GM23338 (cell line): Measurements from ENCODE around the gene ELN. TPM values are rescaled to one million over a fixed set of nuclear protein-coding genes. Genes with fewer than 3 reads are reported as not detected.

ENCODE experiments used
- ATAC-seq: fragments of 200-7000 bp; cut with Tn5 transposase; 3 replicates; pipeline ENCODE4 v1.9.1; 2020
- DNase-seq: peaks from one replicate; pipeline ENCODE4 v3.0.0-alpha.2; 2015; ENCODE audit warnings: low spot score
- H2AFZ ChIP-seq: fragments of 200-600 bp; sonication (generic); 2 replicates; pipeline ENCODE4 v1.8.0; 2016; ENCODE audit warnings: antibody characterized with exemption, mild to moderate bottlenecking, moderate library complexity
- H3F3A ChIP-seq: fragments of 200-600 bp; sonication (generic); replicated peaks from 2 replicates; pipeline ENCODE4 v1.8.0; 2017; ENCODE audit warnings: antibody characterized with exemption, mixed run types, low read depth
- H3K27ac ChIP-seq: fragments of 200-600 bp; sonication (generic); 2 replicates; pipeline ENCODE4 v1.6.1; 2016; ENCODE audit warnings: low read depth
- H3K27me3 ChIP-seq: fragments of 200-600 bp; sonication (generic); 2 replicates; pipeline ENCODE4 v1.8.0; 2016; ENCODE audit warnings: mild to moderate bottlenecking, mixed run types, moderate library complexity; ENCODE audit not compliant: insufficient read depth
- H3K36me3 ChIP-seq: fragments of 200-600 bp; sonication (generic); 2 replicates; pipeline ENCODE4 v1.8.0; 2016; ENCODE audit warnings: mild to moderate bottlenecking; ENCODE audit not compliant: insufficient read depth
- H3K4me1 ChIP-seq: fragments of 200-600 bp; sonication (generic); 2 replicates; pipeline ENCODE4 v1.8.0; 2016; ENCODE audit warnings: mild to moderate bottlenecking, moderate library complexity; ENCODE audit not compliant: insufficient read depth
- H3K4me2 ChIP-seq: fragments of 200-600 bp; sonication (generic); 2 replicates; pipeline ENCODE4 v1.7.1; 2017; ENCODE audit warnings: mixed run types
- H3K4me3 ChIP-seq: fragments of 200-600 bp; sonication (generic); 2 replicates; pipeline ENCODE4 v1.6.1; 2016; ENCODE audit warnings: mixed run types
- H3K79me2 ChIP-seq: fragments of 200-600 bp; sonication (generic); replicated peaks from 2 replicates; pipeline ENCODE4 v1.8.0; 2017; ENCODE audit warnings: mild to moderate bottlenecking; ENCODE audit not compliant: insufficient read depth
- H3K9me2 ChIP-seq: fragments of 200-600 bp; sonication (generic); 2 replicates; pipeline ENCODE4 v1.8.0; 2017; ENCODE audit not compliant: insufficient read depth
- H4K20me1 ChIP-seq: fragments of 200-600 bp; sonication (generic); replicated peaks from 2 replicates; pipeline ENCODE4 v1.8.0; 2017; ENCODE audit warnings: mild to moderate bottlenecking; ENCODE audit not compliant: insufficient read depth
- H3K27ac Mint-ChIP-seq: 2 replicates; pipeline ENCODE4 v1.8.0; 2020; ENCODE audit warnings: inconsistent platforms, mild to moderate bottlenecking, moderate library complexity, mixed read lengths
- H3K27me3 Mint-ChIP-seq: 3 replicates; pipeline ENCODE4 v1.8.0; 2022; ENCODE audit warnings: low read depth, mild to moderate bottlenecking, moderate library complexity, mixed read lengths, inconsistent platforms; ENCODE audit not compliant: insufficient read depth, poor library complexity
- H3K36me3 Mint-ChIP-seq: 3 replicates; pipeline ENCODE4 v1.8.0; 2021; ENCODE audit warnings: low read depth, mild to moderate bottlenecking, inconsistent platforms, moderate library complexity, mixed read lengths
- H3K4me1 Mint-ChIP-seq: 3 replicates; pipeline ENCODE4 v1.8.0; 2020; ENCODE audit warnings: mild to moderate bottlenecking, inconsistent platforms, mixed read lengths
- H3K4me3 Mint-ChIP-seq: 3 replicates; pipeline ENCODE4 v1.8.0; 2021; ENCODE audit warnings: moderate library complexity, mild to moderate bottlenecking, inconsistent platforms, mixed read lengths
- H3K9me3 Mint-ChIP-seq: 3 replicates; pipeline ENCODE4 v1.8.0; 2020; ENCODE audit warnings: moderate library complexity, mild to moderate bottlenecking, inconsistent platforms, mixed read lengths
- EZH2phosphoT487 ChIP-seq: fragments of 200-600 bp; sonication (generic); IDR thresholded peaks from one replicate; pipeline ENCODE4 v1.8.1; 2018; ENCODE audit warnings: antibody characterized with exemption; ENCODE audit not compliant: unreplicated experiment
- REST ChIP-seq: IDR thresholded peaks from one replicate; pipeline ENCODE4 v1.6.1; 2018; ENCODE audit warnings: antibody characterized with exemption; ENCODE audit not compliant: unreplicated experiment
- ZNF462 ChIP-seq: fragments of 250-450 bp; sonication (Bioruptor Pico); IDR thresholded peaks from 2 replicates; pipeline ENCODE4 v1.5.0; 2020; ENCODE audit warnings: mild to moderate bottlenecking, moderate library complexity
- polyA plus RNA-seq: library from polyadenylated mRNA; unstranded; fragments of >200 nt; fragmentation: Nextera tagmentation; extraction: Ambion mirVana; gene quantifications from 2 replicates; pipeline ENCODE4 v1.2.1, GENCODE V29; 2016
- total RNA-seq: library from RNA; depleted of rRNA; stranded (reverse); fragments of >200 nt; shearing (Covaris generic); gene quantifications from 2 replicates; pipeline ENCODE4 v1.2.3, GENCODE V29; 2014

Gene ELN
- total and polyA plus RNA-seq, 2 experiments from 2014 or later, result 1.1 to 5.6 TPM

- peak; percentile 13 for ATAC-seq
These were observed 1.5 kb upstream of the ELN start for GRCh38 chr7:74026406-74026902.

More at GRCh38 chr7:74026406-74026902, 1.5 kb upstream of the ELN start:
- Histone ChIP-seq H3K27ac (no peak overlapping the region), H3F3A (no peaks in the 10 kb centered on the region), H3K4me2 (peak overlapping the region; percentile 43; the same call in 1 of the 2 replicates), H3K27me3 (no peaks in the 10 kb centered on the region), H3K79me2 (no peaks in the 10 kb centered on the region), H4K20me1 (no peaks in the 10 kb centered on the region), H2AFZ (peak overlapping the region; percentile 93), H3K4me1 (peaks cover 15% of the 10 kb centered on the region; the same call in 1 of the 2 replicates), H3K36me3 (no peaks in the 10 kb centered on the region), H3K4me3 (no peak overlapping the region), H3K9me2 (no peaks in the 10 kb centered on the region)
- H3K9me3 Mint-ChIP-seq, result no peaks in the 10 kb centered on the region
- no peak for TF ChIP-seq REST
- TF ChIP-seq ZNF462 (CRISPR knock-in tag), result no peak
- no peak for TF ChIP-seq EZH2phosphoT487
- no peak overlapping the region for H3K4me3 Mint-ChIP-seq
- DNase-seq, result peak; percentile 23
- H3K4me1 Mint-ChIP-seq, result peaks cover 34% of the 10 kb centered on the region
- H3K36me3 Mint-ChIP-seq, result no peaks in the 10 kb centered on the region
- no peak overlapping the region for H3K27ac Mint-ChIP-seq
- H3K27me3 Mint-ChIP-seq, result peaks cover 18% of the 10 kb centered on the region
